Measurements from ENCODE around the gene SETD4. TPM values are rescaled to one million over a fixed set of nuclear protein-coding genes. Genes with fewer than 3 reads are reported as not detected.
A peak's percentile ranks its signal among the peaks of the same experiment; 100 is the strongest.

Gene SETD4
- total RNA-seq, 1 donor from 2014 or later = 21.6 TPM

GRCh38 chr21:36079671-36080070 lies 19.3 kb upstream of the SETD4 start:
- Histone ChIP-seq H3K79me2 (ENCODE audit: low read depth) (no peaks in the 10 kb centered on the region), H2AFZ (replicated peaks) (peak overlapping the region; percentile 82), H3K4me1 (peaks cover 4% of the 10 kb centered on the region), H3K27ac (no peak overlapping the region), H3K36me3 (no peaks in the 10 kb centered on the region), H3F3A (ENCODE audit: low read depth) (no peaks in the 10 kb centered on the region), H3K27me3 (no peaks in the 10 kb centered on the region), H4K20me1 (ENCODE audit: low read depth) (no peaks in the 10 kb centered on the region), H3K9ac (no peak overlapping the region), H3K4me3 (no peak overlapping the region), H3K4me2 (no peak overlapping the region), H3K9me3 (ENCODE audit: low read depth) (no peaks in the 10 kb centered on the region)
- no peak overlapping the region for H3K27ac Mint-ChIP-seq
- TF ChIP-seq, protein P1, sequence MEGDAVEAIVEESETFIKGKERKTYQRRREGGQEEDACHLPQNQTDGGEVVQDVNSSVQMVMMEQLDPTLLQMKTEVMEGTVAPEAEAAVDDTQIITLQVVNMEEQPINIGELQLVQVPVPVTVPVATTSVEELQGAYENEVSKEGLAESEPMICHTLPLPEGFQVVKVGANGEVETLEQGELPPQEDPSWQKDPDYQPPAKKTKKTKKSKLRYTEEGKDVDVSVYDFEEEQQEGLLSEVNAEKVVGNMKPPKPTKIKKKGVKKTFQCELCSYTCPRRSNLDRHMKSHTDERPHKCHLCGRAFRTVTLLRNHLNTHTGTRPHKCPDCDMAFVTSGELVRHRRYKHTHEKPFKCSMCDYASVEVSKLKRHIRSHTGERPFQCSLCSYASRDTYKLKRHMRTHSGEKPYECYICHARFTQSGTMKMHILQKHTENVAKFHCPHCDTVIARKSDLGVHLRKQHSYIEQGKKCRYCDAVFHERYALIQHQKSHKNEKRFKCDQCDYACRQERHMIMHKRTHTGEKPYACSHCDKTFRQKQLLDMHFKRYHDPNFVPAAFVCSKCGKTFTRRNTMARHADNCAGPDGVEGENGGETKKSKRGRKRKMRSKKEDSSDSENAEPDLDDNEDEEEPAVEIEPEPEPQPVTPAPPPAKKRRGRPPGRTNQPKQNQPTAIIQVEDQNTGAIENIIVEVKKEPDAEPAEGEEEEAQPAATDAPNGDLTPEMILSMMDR (IDR thresholded peaks at IDR 0.05) = no peak
- TF ChIP-seq EZH2phosphoT487 (IDR thresholded peaks at IDR 0.05) = no peak
- TF ChIP-seq EZH2 (IDR thresholded peaks at IDR 0.05) = no peak
- H3K9me3 Mint-ChIP-seq = no peaks in the 10 kb centered on the region
- peaks cover 4% of the 10 kb centered on the region for H3K27me3 Mint-ChIP-seq (ENCODE audit: insufficient read depth, low read depth)
- no peaks in the 10 kb centered on the region for H3K36me3 Mint-ChIP-seq
- no peak for DNase-seq (ENCODE audit: low spot score)
- H3K4me3 Mint-ChIP-seq = no peak overlapping the region
- H3K4me1 Mint-ChIP-seq = no peaks in the 10 kb centered on the region

DNA sequence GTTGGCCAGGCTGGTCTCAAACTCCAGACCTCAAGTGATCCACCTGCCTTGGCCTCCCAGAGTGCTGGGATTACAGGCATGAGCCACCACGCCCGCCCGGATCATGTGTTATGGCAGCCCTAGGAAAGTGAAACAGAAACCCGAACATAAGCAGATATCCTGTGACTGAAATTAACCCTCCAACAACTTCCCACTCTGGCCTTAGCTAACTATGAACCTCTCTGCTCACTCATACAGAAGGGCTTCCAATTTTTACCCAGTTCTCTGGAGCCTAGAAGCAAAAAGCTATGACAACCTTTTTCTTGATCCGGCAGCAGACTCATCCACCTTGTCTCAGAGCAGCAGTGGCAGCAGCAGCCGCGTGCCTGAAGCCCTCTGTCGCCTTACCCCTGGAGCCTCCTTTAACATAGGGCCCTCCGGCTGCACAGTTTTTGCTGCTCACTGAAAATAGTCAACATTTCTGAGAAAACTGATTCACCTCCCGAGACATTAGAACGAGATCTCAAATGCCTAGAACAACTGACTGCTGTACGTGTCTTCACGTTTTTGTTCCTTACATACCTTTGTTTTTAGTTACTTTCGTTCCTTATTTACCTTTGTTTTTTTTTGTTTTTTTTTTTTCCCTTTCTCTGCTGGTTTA lies 18.8 kb upstream of the SETD4 start:
- Histone ChIP-seq H3K27ac (no peak overlapping the region), H3K27me3 (no peaks in the 10 kb centered on the region), H3K4me2 (no peak overlapping the region), H3F3A (ENCODE audit: low read depth) (no peaks in the 10 kb centered on the region), H3K9me3 (ENCODE audit: low read depth) (no peaks in the 10 kb centered on the region), H2AFZ (replicated peaks) (no peak overlapping the region), H3K4me3 (no peak overlapping the region), H3K79me2 (ENCODE audit: low read depth) (no peaks in the 10 kb centered on the region), H3K4me1 (peaks cover 4% of the 10 kb centered on the region), H3K36me3 (no peaks in the 10 kb centered on the region), H3K9ac (no peak overlapping the region), H4K20me1 (ENCODE audit: low read depth) (no peaks in the 10 kb centered on the region)
- Mint-ChIP-seq H3K4me1 (no peaks in the 10 kb centered on the region), H3K27ac (peak overlapping the region; percentile 12), H3K4me3 (no peak overlapping the region), H3K27me3 (ENCODE audit: insufficient read depth, low read depth) (peaks cover 2% of the 10 kb centered on the region), H3K36me3 (no peaks in the 10 kb centered on the region), H3K9me3 (no peaks in the 10 kb centered on the region)
- DNase-seq (ENCODE audit: low spot score) = no peak
- no peak for TF ChIP-seq EZH2phosphoT487 (IDR thresholded peaks at IDR 0.05)
- TF ChIP-seq, protein P1 (IDR thresholded peaks at IDR 0.05) = no peak
- TF ChIP-seq EZH2 (IDR thresholded peaks at IDR 0.05) = no peak

GRCh38 chr21:36077758-36078157 lies 17.4 kb upstream of the SETD4 start:
- H3K27me3 ChIP-seq = no peaks in the 10 kb centered on the region
- no peaks in the 10 kb centered on the region for H3K79me2 ChIP-seq (ENCODE audit: low read depth)
- Mint-ChIP-seq H3K4me3 (no peak overlapping the region), H3K36me3 (no peaks in the 10 kb centered on the region), H3K9me3 (no peaks in the 10 kb centered on the region), H3K4me1 (no peaks in the 10 kb centered on the region), H3K27me3 (ENCODE audit: insufficient read depth, low read depth) (peaks cover 2% of the 10 kb centered on the region), H3K27ac (no peak overlapping the region)
- no peak overlapping the region for H3K27ac ChIP-seq
- no peak for TF ChIP-seq EZH2 (IDR thresholded peaks at IDR 0.05)
- no peak for TF ChIP-seq EZH2phosphoT487 (IDR thresholded peaks at IDR 0.05)
- TF ChIP-seq, protein P1 (IDR thresholded peaks at IDR 0.05) = no peak
- no peak overlapping the region for H3K9ac ChIP-seq
- no peak for DNase-seq (ENCODE audit: low spot score)
- H3K4me2 ChIP-seq = no peak overlapping the region
- peaks cover 4% of the 10 kb centered on the region for H3K4me1 ChIP-seq
- no peaks in the 10 kb centered on the region for H3K9me3 ChIP-seq (ENCODE audit: low read depth)
- no peak overlapping the region for H2AFZ ChIP-seq (replicated peaks)
- no peaks in the 10 kb centered on the region for H4K20me1 ChIP-seq (ENCODE audit: low read depth)
- no peaks in the 10 kb centered on the region for H3K36me3 ChIP-seq
- no peak overlapping the region for H3K4me3 ChIP-seq
- no peaks in the 10 kb centered on the region for H3F3A ChIP-seq (ENCODE audit: low read depth)

Measured in neural progenitor cell (in vitro differentiated cells).